GM19043 (cell line): Measurements from ENCODE around the gene ANKMY1.

Experiments
- ATAC-seq: cut with Tn5 transposase; IDR thresholded peaks from one replicate; pipeline ENCODE4 v1.9.1; 2021; ENCODE audit warnings: low read depth; ENCODE audit not compliant: unreplicated experiment

The ANKMY1 gene

GRCh38 chr2:240463866-240464481 lies 93.8 kb downstream of the ANKMY1 start:
- no peak for ATAC-seq

- no peak for ATAC-seq
These were observed 94.4 kb downstream of the ANKMY1 start for GRCh38 chr2:240463274-240463865.

- ATAC-seq: no peak
These were observed 95.0 kb downstream of the ANKMY1 start for GRCh38 chr2:240462707-240463273.

- ATAC-seq: no peak
These were observed 95.6 kb downstream of the ANKMY1 start for GRCh38 chr2:240462073-240462706.

- ATAC-seq: no peak
These were observed 96.2 kb downstream of the ANKMY1 start for GRCh38 chr2:240461471-240462072.

- ATAC-seq: no peak
These were observed 96.9 kb downstream of the ANKMY1 start for GRCh38 chr2:240460781-240461431.

- ATAC-seq: no peak
These were observed 97.5 kb downstream of the ANKMY1 start for GRCh38 chr2:240460253-240460711.

- no peak for ATAC-seq
These were observed 98.2 kb downstream of the ANKMY1 start for GRCh38 chr2:240459401-240460252.

GRCh38 chr2:240458900-240459391 lies 98.8 kb downstream of the ANKMY1 start:
- ATAC-seq: no peak

- ATAC-seq: no peak
These were observed 99.5 kb downstream of the ANKMY1 start for GRCh38 chr2:240458044-240458899.

- ATAC-seq: no peak
These were observed 100.4 kb downstream of the ANKMY1 start for GRCh38 chr2:240457223-240458043.

- no peak for ATAC-seq
These were observed 101.2 kb downstream of the ANKMY1 start for GRCh38 chr2:240456447-240457222.

- ATAC-seq: no peak
These were observed 101.9 kb downstream of the ANKMY1 start for GRCh38 chr2:240455647-240456446.

GRCh38 chr2:240455272-240455646 lies 102.5 kb downstream of the ANKMY1 start:
- ATAC-seq: no peak

- no peak for ATAC-seq
These were observed 103.5 kb downstream of the ANKMY1 start for GRCh38 chr2:240454106-240454901.
